ENCODE data around the gene SLC2A9.
"Not testable (repeated sequence)": the region's sequence is repeated elsewhere in the genome, so short reads cannot be mapped to it uniquely, and the experiment has no call there.

Gene SLC2A9

DNA sequence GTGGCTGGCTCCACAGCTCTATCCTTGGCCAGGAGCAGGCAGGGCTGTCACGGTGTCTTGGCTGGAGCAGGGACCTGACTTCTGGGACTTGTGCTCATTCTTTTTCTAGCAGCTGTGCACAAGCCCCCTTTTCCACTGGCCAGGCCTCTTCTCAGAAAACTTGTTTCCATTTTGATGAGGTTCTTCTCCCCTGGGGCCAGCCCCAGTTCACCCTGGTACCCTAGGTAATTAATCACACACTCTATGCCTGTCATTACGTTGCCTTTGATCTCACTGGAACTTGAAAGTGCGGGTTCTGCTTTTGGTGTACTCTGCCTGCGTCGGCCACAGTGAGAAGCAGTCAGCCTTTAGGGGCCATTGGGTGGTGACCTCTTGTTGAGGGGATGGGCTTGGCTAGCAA lies 213.2 kb downstream of the SLC2A9 start:
- DNase-seq: no peak

GRCh38 chr4:9804918-9805317 lies 216.4 kb downstream of the SLC2A9 start:
- DNase-seq: no peak

DNA sequence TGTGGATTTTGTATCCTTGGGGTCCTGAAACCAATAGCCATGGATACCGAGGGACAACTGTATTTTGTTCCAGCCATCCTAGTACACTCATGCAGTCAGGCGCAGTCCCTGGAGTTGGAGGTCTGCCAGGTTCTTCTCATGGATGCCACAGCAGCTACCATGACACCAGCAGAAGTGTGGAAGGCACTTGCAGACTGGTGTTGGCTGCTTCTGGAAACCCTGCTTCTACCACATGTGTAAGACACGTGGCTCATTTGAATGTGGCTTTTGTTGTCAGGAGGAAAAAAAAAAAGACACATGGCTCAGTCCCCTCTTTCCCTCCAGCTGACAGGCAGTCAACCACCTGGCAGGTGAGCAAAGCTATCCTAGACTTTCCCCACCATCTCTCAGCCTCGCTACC lies 220.4 kb downstream of the SLC2A9 start:
- no peak for DNase-seq

DNA sequence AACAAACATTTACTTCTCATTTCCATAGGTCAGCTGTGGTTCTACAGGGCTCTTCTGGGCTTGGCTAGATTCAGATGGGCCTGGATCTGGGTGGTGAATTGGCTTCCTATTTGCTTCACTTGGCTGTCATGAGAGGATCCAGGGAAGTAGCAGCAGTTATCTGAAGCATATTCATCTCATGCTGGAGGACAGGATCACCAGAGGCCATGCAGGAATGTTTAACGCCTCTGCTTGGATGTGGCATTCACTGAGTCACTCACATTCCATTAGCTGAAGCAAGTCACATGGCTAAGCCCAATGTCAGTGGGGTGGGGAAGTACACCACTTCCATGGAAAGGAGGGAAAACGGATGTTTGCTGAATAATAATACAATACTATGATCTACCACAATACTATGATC lies 224.7 kb downstream of the SLC2A9 start:
- DNase-seq: not testable (repeated sequence)

DNA sequence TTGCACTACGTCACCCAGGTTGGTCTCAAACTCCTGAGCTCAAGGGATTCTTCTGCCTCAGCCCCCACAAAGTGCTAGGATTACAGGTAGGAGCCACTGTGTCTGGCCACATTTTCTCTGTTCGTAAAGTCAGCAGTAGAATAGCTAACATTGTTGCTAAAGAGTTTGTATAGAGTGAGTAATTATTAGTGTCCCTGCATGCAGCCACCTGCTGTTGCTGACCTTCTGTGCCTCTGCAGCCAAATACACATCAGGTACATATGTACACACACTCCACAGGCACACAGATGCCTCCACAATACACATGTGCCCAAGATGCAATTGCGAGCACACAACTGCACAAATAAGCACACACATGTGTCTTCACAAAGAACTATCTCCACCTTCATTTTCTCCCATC lies 228.9 kb downstream of the SLC2A9 start:
- DNase-seq: no peak

DNA sequence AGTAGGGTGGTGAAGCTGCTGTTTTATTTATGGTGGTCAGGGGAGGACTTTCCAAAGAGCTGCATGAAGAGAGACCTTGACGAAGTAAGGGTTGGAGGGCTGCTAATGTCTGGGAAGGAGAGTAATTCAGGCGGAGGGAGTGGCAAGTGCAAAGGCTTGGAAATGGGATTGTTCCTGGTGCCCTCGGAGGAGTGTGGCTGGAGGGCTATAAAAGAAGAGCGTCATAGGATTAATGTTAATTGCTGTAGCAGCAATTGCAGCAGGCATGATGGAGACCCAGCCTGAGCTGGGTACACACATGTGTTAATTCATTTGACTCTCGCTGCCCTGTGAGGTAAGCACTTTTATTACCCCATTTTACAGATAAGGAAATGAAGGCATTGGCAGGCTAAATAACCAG lies 235.4 kb downstream of the SLC2A9 start:
- not testable (repeated sequence) for DNase-seq

- no peak for DNase-seq
Measured at GRCh38 chr4:9782136-9782436, 239.2 kb downstream of the SLC2A9 start.

DNA sequence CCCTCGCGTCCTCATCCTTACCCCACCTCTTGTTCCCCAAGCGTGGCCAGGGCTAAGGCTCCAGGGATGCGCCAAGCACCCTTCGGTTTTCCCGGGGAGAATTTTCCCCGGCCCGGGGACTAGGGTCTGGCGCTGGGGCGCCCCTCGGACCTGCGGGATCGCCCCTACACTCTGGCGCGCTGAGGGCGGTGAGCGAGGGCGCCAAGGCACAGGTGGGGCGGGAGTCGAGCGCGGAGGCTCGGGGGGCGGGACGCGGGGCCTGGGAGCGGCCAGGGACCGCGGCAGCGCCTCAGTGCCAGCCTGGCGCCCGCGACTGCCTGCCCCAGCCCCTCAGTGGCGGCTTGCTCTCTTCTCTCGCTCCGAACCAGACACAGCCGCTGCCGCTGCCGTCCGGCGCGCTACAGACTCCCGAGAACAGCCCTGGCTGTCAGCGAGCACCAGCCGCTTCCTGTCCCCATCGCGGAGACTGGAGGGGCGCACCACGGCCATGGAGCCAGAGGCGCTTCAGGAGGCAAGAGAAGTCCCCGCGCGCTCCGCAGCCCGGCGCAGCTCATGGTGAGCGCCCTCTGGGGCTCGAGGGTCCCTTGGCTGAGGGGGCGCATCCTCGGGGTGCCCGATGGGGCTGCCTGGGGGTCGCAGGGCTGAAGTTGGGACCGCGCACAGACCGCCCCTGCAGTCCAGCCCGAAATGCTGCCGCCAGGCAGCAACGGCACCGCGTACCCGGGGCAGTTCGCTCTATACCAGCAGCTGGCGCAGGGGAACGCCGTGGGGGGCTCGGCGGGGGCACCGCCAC lies 239.8 kb downstream of the SLC2A9 start, which contains the start of gene DRD5:
Gene DRD5, plus strand, starts transcription at position 292 of the 793 bp plus-strand sequence. Its CDS starts 396 bp downstream, at position 688.
- DNase-seq: no peak

All from AML-193 (cell line).